Karpas-422 (cell line): Measurements from ENCODE around the gene HOXD10. TPM values are rescaled to one million over a fixed set of nuclear protein-coding genes. Genes with fewer than 3 reads are reported as not detected.

Experiments
- DNase-seq: peaks from one replicate; pipeline ENCODE4 v3.0.0-alpha.2; 2015
- H2AFZ ChIP-seq: fragments of 200-600 bp; sonication (generic); 2 replicates; pipeline ENCODE4 v1.6.1; 2014; ENCODE audit warnings: antibody characterized with exemption, low read length, mixed read lengths
- H3K27ac ChIP-seq: fragments of 200-600 bp; sonication (generic); 2 replicates; pipeline ENCODE4 v1.5.1; 2014; ENCODE audit warnings: mild to moderate bottlenecking, low read length, moderate library complexity
- H3K27me3 ChIP-seq: fragments of 200-600 bp; sonication (generic); 2 replicates; pipeline ENCODE4 v1.6.1; 2014; ENCODE audit warnings: low read length, mixed read lengths
- H3K36me3 ChIP-seq: fragments of 200-600 bp; sonication (generic); 2 replicates; pipeline ENCODE4 v1.6.1; 2014; ENCODE audit warnings: low read length, mixed read lengths; ENCODE audit not compliant: insufficient read depth
- H3K4me1 ChIP-seq: fragments of 200-600 bp; sonication (generic); 2 replicates; pipeline ENCODE4 v1.6.1; 2014; ENCODE audit warnings: mild to moderate bottlenecking, low read length, mixed read lengths
- H3K4me2 ChIP-seq: fragments of 200-600 bp; sonication (generic); 2 replicates; pipeline ENCODE4 v1.6.1; 2014; ENCODE audit warnings: low read length, low read depth, mild to moderate bottlenecking; ENCODE audit not compliant: poor library complexity, severe bottlenecking
- H3K4me3 ChIP-seq: fragments of 200-600 bp; sonication (generic); 2 replicates; pipeline ENCODE4 v1.5.1; 2014; ENCODE audit warnings: mild to moderate bottlenecking, antibody characterized with exemption, low read length, mixed read lengths
- H3K79me2 ChIP-seq: fragments of 200-600 bp; sonication (generic); 2 replicates; pipeline ENCODE4 v1.6.1; 2014; ENCODE audit warnings: mild to moderate bottlenecking, low read length, mixed read lengths
- H3K9ac ChIP-seq: fragments of 200-600 bp; sonication (generic); 2 replicates; pipeline ENCODE4 v1.6.0; 2014; ENCODE audit warnings: low read length
- H3K9me2 ChIP-seq: fragments of 200-600 bp; sonication (generic), shearing (Covaris generic); replicated peaks from 2 replicates; pipeline ENCODE4 v1.6.0; 2014; ENCODE audit warnings: mild to moderate bottlenecking, low read length, moderate library complexity; ENCODE audit not compliant: insufficient read depth
- H3K9me3 ChIP-seq: fragments of 300-700, 200-600 bp; sonication (generic); 2 replicates; pipeline ENCODE4 v1.6.1; 2014; ENCODE audit warnings: low read length, mixed read lengths
- H4K20me1 ChIP-seq: fragments of 200-600 bp; sonication (generic); 2 replicates; pipeline ENCODE4 v1.6.1; 2014; ENCODE audit warnings: mild to moderate bottlenecking, antibody characterized with exemption, low read length, low read depth; ENCODE audit not compliant: insufficient read depth
- total RNA-seq: library from RNA; depleted of rRNA; stranded (reverse); fragments of >200 nt; shearing (Covaris generic); gene quantifications from 2 replicates; pipeline ENCODE4 v1.2.3, GENCODE V29; 2014; ENCODE audit warnings: low replicate concordance

HOXD10 gene
- total RNA-seq, 1 experiment from 2014 or later, result not detected

DNA sequence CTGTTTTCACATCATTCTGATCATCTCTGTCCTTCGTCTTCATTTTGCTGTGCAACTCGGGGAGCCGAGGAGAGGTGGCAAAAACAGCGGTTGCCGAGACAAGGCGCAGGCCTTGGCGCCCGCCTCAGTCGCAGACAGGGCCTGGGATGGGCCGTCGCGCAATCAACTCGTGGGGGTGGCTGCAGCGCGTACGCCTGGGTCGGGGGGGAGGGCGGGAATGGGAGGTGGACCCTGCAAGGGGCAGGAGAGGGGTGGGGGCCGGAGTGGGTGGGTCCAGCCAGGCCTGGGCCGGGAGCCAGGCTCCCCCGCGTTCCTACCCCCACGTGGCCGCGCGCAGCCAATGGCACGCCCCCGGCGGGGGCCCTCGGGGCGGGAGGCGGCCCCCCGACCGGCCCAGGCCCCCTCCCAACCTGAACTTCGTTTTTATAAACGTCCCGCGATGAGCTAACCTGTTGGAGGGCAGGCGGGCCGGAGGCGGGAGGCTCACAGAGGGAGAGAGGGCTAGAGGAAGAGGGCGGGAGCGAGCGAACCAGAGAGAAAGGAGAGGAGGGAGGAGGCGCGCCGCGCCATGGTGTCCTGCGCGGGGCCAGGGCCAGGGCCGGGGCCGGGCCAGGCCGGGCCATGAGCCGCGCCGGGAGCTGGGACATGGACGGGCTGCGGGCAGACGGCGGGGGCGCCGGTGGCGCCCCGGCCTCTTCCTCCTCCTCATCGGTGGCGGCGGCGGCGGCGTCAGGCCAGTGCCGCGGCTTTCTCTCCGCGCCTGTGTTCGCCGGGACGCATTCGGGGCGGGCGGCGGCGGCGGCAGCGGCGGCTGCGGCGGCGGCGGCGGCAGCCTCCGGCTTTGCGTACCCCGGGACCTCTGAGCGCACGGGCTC is 24.1 kb upstream of the HOXD10 start, which contains the start of gene HOXD13:
HOXD13 (plus strand) TSS at position 452 of the 875 bp plus-strand sequence; CDS start at position 622, 170 bp downstream.
- Histone ChIP-seq H3K4me3 (no peak within 1 kb of the TSS), H4K20me1 (no peaks in the 10 kb centered on the region), H3K27ac (no peak within 1 kb of the TSS), H3K9me2 (no peaks in the 10 kb centered on the region), H2AFZ (no peak within 1 kb of the TSS), H3K27me3 (no peaks in the 10 kb centered on the region), H3K4me1 (peaks cover 12% of the 10 kb centered on the region), H3K9me3 (no peaks in the 10 kb centered on the region), H3K79me2 (no peaks in the 10 kb centered on the region), H3K9ac (no peak within 1 kb of the TSS), H3K4me2 (no peak within 1 kb of the TSS), H3K36me3 (no peaks in the 10 kb centered on the region)
- DNase-seq, result no peak

DNA sequence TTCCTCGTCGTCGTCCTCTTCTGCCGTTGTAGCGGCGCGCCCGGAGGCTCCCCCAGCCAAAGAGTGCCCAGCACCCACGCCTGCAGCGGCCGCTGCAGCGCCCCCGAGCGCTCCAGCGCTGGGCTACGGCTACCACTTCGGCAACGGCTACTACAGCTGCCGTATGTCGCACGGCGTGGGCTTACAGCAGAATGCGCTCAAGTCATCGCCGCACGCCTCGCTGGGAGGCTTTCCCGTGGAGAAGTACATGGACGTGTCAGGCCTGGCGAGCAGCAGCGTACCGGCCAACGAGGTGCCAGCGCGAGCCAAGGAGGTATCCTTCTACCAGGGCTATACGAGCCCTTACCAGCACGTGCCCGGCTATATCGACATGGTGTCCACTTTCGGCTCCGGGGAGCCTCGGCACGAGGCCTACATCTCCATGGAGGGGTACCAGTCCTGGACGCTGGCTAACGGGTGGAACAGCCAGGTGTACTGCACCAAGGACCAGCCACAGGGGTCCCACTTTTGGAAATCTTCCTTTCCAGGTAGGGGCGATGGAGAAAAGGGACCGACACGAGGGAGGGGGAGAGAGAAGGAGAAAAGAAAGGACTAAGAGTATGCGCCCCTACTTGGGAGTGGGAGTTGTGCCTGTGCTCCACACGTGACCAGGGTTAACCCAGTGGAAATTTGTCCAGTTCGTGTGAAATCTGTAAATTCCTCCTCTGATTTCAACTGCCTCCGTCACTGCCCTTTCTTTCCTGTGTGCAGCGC is 23.3 kb upstream of the HOXD10 start:
- Histone ChIP-seq H3K4me2 (no peak overlapping the region), H2AFZ (no peak overlapping the region), H3K27ac (no peak overlapping the region), H3K4me3 (no peak overlapping the region), H3K4me1 (peaks cover 17% of the 10 kb centered on the region), H3K79me2 (no peaks in the 10 kb centered on the region), H3K9me2 (no peaks in the 10 kb centered on the region), H3K36me3 (no peaks in the 10 kb centered on the region), H3K9me3 (no peaks in the 10 kb centered on the region), H4K20me1 (no peaks in the 10 kb centered on the region), H3K27me3 (no peaks in the 10 kb centered on the region), H3K9ac (no peak overlapping the region)
- DNase-seq, result no peak

DNA sequence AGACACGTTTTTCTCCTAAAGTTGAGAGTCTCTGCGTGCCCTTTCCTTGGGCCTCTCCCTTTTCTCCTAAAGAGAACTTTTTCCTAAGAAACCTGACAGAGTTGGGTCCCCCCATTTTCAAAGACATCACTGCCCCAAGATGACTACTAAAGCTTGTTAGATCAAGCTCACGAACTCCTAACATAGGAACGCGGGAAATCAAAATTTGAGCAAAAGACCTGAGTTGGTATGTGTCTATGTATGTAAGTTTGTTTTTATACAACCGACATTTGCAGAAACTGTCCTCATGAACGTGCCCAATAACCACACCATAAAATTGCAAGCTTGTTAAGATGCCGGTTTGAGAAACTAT is 22.7 kb upstream of the HOXD10 start:
- no peaks in the 10 kb centered on the region for H3K9me2 ChIP-seq
- H3K9ac ChIP-seq, result no peak overlapping the region
- H3K27ac ChIP-seq, result no peak overlapping the region
- no peaks in the 10 kb centered on the region for H3K79me2 ChIP-seq
- H3K27me3 ChIP-seq, result no peaks in the 10 kb centered on the region
- H3K36me3 ChIP-seq, result no peaks in the 10 kb centered on the region
- no peak overlapping the region for H3K4me3 ChIP-seq
- no peak for DNase-seq
- peaks cover 17% of the 10 kb centered on the region for H3K4me1 ChIP-seq
- no peaks in the 10 kb centered on the region for H4K20me1 ChIP-seq
- H3K4me2 ChIP-seq, result no peak overlapping the region
- H2AFZ ChIP-seq, result no peak overlapping the region
- H3K9me3 ChIP-seq, result no peaks in the 10 kb centered on the region

DNA sequence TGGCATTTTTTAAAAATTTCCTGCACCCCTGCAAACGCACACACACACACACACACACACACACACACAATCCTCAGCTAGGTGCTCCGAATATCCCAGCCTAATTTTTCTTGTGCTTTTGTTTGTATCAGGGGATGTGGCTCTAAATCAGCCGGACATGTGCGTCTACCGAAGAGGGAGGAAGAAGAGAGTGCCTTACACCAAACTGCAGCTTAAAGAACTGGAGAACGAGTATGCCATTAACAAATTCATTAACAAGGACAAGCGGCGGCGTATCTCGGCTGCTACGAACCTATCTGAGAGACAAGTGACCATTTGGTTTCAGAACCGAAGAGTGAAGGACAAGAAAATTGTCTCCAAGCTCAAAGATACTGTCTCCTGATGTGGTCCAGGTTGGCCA is 22.2 kb upstream of the HOXD10 start:
- Histone ChIP-seq H3K9me2 (no peaks in the 10 kb centered on the region), H2AFZ (no peak overlapping the region), H3K4me3 (no peak overlapping the region), H3K27me3 (no peaks in the 10 kb centered on the region), H3K4me2 (no peak overlapping the region), H3K27ac (no peak overlapping the region), H3K9ac (no peak overlapping the region), H3K9me3 (no peaks in the 10 kb centered on the region), H3K79me2 (no peaks in the 10 kb centered on the region), H3K36me3 (no peaks in the 10 kb centered on the region), H4K20me1 (no peaks in the 10 kb centered on the region), H3K4me1 (peaks cover 17% of the 10 kb centered on the region)
- DNase-seq, result no peak

DNA sequence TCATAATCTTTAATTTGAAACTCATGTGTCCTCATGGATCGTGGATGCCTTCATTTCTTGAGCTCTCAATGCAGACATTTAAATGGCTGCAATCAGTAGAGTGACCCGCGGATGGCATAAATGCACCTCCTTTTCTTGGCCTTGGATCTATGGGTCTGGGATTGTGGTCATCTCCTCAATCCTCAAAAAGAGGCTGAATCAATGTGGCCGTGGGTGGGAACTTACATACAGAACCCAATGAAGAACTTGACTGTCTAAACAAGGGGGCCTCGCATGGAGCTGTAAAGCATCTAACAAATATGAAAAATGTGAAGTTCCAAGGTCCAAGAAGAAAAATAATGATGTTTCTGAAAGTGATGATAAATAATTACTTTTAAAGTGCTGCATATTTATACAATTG is 21.2 kb upstream of the HOXD10 start:
- Histone ChIP-seq H3K9me2 (no peaks in the 10 kb centered on the region), H3K4me3 (no peak overlapping the region), H3K4me2 (no peak overlapping the region), H3K9ac (no peak overlapping the region), H3K27ac (no peak overlapping the region), H3K79me2 (no peaks in the 10 kb centered on the region), H3K9me3 (no peaks in the 10 kb centered on the region), H3K27me3 (no peaks in the 10 kb centered on the region), H4K20me1 (no peaks in the 10 kb centered on the region), H3K36me3 (no peaks in the 10 kb centered on the region), H3K4me1 (peaks cover 17% of the 10 kb centered on the region), H2AFZ (no peak overlapping the region)
- no peak for DNase-seq

DNA sequence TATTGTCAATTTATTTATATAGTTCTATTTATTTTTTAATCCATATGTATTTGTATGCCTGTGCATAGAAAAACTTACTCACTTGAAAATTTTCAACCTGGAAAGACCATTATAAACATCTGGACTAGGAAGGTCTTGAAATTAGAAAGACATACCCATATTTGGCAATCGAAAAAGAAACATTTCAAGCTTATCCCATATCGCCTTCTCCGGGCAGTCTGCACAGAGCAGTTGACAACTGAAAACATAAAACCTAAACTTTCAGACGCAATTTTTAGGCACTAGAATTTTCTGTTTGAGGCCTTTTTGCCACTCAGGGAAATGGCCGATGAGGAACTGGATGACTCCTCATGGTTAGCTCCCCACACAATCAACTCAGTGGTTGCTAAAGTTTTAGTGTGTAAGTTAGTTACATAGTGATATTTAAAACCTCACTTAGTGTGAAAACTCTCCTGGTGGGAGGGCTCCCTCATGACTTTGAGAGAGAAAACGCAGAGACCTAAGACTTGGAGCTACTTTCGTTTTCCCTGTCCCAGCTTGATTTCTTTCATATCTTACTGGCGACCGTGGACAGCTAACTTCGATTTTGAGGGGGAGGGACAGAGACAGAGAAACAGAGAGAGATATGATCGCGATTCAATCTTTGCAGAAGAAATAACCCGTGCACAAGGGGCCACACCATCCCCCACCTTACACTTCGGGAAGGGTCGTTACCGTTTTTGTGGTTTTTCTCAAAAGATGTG is 20.2 kb upstream of the HOXD10 start:
- Histone ChIP-seq H3K27me3 (no peaks in the 10 kb centered on the region), H3K9me2 (no peaks in the 10 kb centered on the region), H3K27ac (no peak overlapping the region), H3K9ac (peak overlapping the region; percentile 71), H3K4me3 (peak overlapping the region; percentile 69), H3K36me3 (no peaks in the 10 kb centered on the region), H3K9me3 (no peaks in the 10 kb centered on the region), H3K4me2 (peak overlapping the region; percentile 97), H3K4me1 (peaks cover 17% of the 10 kb centered on the region), H3K79me2 (no peaks in the 10 kb centered on the region), H2AFZ (peak overlapping the region; percentile 97), H4K20me1 (no peaks in the 10 kb centered on the region)
- DNase-seq, result peak; percentile 55

DNA sequence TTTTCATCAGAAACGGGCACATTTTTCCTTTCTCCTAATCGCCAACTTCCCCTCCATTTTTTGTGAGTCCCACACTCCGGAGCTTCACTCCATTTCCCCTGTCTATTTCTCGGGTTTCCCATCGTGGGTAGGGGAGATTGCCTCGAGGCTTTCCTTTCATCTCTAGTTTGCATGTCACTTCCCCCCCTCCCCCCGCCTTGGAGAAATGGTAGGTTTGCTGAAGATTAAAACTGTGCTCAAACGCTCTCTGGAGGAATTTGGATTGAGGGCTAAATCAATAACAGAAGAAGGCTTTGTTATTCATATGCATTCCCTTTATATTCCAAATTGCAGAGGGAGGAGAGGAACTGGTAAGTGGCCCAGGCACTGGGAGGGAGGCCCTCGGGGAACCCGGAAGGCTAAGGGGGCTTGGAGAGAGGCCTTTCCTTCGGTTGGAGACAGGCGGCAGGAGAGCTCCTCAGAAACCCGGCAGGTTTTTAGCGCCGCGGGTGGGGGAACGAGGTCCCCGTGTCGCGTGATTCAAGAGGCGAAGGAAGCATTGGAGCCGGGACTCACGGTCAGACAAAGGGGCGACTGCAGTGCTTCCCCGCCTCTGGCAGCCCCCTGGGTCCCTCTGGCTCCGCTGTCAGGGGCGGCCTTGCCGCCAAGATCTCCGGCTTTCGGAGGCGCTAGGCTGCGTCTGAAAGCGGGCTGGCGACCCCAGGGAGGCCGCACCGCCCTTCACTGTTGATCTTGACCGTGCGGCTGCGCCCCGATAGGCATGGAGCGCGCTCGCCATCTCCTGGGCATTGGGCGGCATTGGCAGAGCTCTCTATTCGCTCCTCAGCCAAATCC is 19.4 kb upstream of the HOXD10 start:
- Histone ChIP-seq H3K27me3 (no peaks in the 10 kb centered on the region), H3K9me3 (no peaks in the 10 kb centered on the region), H3K9ac (peak overlapping the region; percentile 71), H3K79me2 (no peaks in the 10 kb centered on the region), H4K20me1 (no peaks in the 10 kb centered on the region), H3K4me2 (peak overlapping the region; percentile 97), H3K36me3 (no peaks in the 10 kb centered on the region), H3K27ac (no peak overlapping the region), H3K4me1 (peaks cover 17% of the 10 kb centered on the region), H3K4me3 (peak overlapping the region; percentile 69), H2AFZ (peak overlapping the region; percentile 97), H3K9me2 (no peaks in the 10 kb centered on the region)
- peak; percentile 91 for DNase-seq
